ENCODE data around the gene IL6R.
A peak's percentile ranks its signal among the peaks of the same experiment; 100 is the strongest.
"Not testable (repeated sequence)": the region's sequence is repeated elsewhere in the genome, so short reads cannot be mapped to it uniquely, and the experiment has no call there.

The IL6R gene

DNA sequence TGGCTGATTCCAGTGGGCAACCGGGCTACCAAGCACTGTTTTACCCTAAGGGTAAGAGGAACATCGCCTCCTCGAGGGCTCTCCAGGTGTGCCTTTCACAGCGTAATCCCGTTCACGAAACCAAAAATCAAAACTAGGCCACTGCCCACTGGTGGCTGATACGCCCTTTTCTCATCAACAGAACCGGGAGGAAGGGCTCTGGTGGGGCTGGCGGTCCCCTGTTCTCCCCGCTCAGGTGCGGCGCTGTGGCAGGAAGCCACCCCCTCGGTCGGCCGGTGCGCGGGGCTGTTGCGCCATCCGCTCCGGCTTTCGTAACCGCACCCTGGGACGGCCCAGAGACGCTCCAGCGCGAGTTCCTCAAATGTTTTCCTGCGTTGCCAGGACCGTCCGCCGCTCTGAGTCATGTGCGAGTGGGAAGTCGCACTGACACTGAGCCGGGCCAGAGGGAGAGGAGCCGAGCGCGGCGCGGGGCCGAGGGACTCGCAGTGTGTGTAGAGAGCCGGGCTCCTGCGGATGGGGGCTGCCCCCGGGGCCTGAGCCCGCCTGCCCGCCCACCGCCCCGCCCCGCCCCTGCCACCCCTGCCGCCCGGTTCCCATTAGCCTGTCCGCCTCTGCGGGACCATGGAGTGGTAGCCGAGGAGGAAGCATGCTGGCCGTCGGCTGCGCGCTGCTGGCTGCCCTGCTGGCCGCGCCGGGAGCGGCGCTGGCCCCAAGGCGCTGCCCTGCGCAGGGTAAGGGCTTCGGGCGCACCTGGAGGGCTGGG is at the start of gene IL6R:
TSS of gene IL6R (plus strand) at position 360 of the 763 bp plus-strand sequence. CDS start at position 647, 287 bp downstream.
- peak; percentile 47 for DNase-seq

DNA sequence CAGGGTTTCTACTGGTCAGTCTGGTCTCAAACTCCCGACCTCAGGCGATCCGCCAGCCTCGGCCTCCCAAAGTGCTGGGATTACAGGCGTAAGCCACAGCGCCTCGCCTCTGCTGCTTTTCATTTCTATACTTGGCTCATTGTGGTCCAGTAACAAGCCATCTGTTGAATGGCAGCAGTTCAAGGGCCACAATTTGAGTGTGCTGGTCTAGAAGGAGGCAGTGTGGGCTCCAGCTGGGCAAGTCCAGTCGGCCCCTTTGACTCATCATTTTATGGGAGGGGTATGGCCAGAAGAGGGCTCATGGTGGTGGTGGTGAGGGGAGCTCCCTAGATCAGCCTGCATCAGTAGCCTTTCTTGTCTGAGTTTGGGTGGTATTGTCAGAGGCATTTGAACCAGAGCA is 46.6 kb upstream of the IL6R start:
- no peak for DNase-seq

DNA sequence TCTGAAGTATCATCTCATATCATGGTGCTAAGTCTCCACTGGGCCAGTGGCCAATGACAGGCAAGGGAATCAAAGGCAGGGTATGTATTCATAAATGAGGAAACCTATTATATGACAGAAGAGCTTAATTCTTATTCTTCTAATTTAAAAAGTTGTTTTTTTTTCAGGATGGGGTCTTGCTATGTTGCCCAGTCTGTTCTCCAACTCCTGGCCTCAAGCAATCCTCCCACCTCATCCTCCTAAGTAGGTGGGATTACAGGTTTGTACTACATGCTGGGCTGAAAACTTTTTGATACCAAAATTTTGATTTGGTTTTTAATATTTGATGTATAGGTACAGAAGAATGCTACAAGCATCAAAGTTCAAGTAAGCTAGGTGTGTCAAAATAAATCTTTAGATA is 44.9 kb upstream of the IL6R start:
- no peak for DNase-seq

GRCh38 chr1:154360881-154361280 is 44.3 kb upstream of the IL6R start:
- DNase-seq, result not testable (repeated sequence)

DNA sequence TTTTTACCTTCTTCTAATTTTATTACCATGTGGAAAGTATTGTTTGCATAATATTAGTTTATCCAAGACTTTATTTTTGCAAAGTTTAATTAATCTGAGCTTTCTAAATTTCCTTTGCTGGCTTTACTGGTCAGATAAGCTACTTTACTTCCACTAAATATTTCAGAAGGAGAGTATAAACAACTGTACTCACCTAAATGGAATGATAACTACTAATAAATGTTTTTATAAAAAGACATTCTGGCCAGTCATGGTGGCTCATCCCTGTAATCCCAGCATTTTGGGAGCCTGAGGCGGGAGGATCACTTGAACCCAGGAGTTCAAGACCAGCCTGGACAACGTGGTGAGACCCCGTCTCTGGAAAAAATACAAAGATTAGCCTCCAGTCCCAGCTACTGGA is 43.8 kb upstream of the IL6R start:
- no peak for DNase-seq

- no peak for DNase-seq
These were observed 33.7 kb upstream of the IL6R start for GRCh38 chr1:154371436-154371835.

- DNase-seq, result not testable (repeated sequence)
These were observed 31.3 kb upstream of the IL6R start for GRCh38 chr1:154373777-154374357.

GRCh38 chr1:154379301-154379700 is 25.8 kb upstream of the IL6R start:
- no peak for DNase-seq

DNA sequence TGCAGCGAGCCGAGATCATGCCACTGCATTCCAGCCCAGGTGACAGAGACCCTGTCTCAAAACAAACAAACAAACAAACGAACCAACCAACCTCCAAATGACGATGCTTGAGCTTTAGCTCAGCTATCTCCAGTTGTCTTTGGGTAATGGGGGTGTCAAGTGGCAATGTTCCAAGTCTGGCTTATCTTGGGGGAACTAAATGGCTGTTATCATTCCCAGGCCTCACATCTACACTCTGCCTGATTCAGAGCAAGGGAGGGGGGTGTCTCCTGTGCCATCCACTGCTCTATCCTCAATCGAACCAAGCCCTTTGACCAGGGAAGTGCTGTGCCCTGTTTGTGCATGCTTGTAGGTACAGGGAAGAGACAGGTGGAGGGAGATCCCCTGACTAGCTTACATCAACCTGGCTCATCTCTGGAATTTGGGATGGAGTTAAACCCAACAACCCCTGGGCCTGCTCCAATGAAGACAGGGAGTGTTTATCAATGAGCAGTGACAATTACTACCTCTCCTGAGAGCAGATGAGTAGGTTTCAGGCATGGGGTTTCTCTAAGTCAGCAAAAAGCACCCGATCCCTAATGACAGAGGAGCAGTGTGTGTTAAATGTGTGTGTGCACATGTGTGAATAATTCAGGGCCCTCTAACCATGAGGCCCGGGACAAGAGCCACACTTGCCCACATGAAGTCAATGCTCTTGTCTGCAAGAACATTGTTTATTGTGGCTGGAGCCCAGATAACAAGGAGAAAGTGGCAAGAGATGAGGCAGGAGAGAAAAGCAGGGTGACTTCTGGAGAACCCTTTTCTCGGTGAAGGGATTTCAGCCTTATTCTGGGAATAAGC is 20.3 kb upstream of the IL6R start:
- DNase-seq, result no peak

DNA sequence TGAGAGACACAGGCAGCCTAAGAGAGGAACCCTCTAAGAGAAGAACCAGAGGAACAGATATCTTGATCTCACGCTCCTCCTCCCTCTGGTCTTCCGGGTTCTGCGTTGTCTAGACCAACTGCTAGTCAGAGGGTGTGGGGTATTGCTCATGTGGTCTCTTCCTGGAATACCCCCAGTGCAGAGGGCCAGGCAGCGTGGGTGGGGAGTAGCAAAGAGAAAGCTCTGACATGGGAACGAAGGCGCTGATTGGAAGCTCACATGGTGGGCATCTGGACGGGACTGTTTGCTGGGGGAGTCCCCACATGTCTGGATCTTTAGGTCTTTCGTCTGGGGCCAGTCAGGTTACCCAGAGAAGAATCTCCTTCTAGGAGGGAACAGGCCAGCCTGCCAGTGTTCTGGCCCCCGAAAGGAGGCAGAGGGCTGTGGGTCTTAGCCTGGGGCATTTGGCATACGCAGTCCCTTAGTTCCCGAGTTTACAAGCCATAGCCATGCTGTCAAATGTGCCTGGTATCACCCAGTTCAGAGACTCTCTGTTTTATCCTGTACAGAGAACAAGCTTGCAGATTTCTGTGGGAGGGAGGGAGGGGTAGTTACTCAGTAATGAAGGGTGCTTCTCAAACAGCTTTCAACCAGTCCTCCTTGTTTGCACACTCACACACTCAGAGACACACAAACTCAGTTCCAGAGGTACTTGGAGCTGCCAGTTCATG is 18.3 kb upstream of the IL6R start:
- DNase-seq, result no peak

DNA sequence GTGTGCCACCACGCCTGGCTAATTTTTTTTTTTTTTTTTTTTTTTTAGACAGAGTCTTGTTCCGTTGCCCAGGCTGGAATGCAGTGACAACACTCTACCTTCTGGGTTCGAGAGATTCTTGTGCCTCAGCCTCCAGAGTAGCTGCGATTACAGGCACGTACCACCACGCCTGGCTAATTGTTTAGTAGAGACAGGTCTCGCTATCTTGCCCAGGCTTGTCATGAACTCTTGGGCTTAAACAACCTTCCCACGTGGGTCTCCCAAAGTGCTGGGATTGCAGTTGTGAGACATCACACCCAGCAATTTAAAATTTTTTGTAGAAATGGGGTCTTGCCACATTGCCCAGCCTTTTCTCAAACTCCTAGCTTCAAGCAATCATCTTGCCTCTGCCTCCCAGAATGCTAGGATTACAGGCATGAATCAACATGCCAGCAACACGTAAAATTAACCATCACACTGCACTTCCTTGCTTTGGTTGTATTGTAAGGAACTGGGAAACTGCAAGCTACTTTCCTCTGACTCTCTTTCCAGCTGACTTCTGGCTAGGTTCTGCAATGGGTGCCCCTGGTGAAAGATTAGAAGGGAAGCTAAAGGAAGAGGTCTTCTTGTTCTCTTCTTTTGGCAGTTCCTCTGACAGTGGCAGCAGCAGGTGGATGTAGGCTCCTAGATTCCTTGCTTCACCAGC is 13.9 kb upstream of the IL6R start:
- no peak for DNase-seq

GRCh38 chr1:154398141-154398540 is 7.0 kb upstream of the IL6R start:
- no peak for DNase-seq

- DNase-seq, result no peak
These were observed 6.5 kb upstream of the IL6R start for GRCh38 chr1:154398678-154399077.

DNA sequence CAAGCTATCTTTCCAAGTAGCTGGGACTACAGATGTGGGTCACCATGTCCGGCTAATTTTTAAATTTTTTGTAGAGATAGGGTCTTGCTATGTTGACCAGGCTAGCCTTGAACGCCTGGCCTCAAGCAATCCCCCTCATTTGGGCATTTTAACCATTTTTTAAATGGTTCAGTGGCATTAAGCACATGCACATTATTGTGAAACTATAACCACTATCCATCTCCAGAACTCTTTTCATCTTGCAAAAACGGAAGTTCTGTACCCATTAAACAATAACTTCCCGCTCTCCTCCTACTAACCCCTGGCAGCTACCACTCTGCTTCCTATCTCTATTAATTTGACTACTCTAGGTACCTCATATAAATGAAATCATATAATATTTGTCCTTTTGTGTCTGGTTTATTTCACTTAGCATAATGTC is 4.8 kb upstream of the IL6R start:
- no peak for DNase-seq

DNA sequence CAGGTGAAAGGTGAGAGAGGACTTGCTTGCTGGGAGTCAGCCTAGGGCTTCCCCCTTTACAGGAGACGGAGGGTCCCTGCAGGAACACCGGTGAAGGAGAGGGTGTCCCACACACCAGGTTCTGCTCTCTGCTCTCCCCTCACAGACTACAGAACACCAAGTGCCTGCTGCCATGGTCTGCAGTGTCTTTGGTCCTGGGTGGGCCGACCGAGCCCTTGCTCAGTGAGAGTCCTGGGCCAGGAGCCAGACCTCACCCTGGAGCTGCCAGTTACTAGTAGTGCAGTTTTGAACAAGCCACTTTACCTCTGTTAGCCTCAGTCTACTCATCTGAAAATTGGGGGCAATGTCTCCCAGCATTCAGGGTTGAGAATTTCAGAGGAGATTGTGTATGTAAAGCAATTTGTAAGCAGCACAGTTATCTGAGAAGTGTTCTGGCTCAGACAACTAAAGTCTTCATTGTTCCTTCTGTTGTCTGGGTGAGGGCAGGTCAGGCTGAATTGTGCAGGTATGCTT is 2.7 kb upstream of the IL6R start:
- DNase-seq, result no peak

DNA sequence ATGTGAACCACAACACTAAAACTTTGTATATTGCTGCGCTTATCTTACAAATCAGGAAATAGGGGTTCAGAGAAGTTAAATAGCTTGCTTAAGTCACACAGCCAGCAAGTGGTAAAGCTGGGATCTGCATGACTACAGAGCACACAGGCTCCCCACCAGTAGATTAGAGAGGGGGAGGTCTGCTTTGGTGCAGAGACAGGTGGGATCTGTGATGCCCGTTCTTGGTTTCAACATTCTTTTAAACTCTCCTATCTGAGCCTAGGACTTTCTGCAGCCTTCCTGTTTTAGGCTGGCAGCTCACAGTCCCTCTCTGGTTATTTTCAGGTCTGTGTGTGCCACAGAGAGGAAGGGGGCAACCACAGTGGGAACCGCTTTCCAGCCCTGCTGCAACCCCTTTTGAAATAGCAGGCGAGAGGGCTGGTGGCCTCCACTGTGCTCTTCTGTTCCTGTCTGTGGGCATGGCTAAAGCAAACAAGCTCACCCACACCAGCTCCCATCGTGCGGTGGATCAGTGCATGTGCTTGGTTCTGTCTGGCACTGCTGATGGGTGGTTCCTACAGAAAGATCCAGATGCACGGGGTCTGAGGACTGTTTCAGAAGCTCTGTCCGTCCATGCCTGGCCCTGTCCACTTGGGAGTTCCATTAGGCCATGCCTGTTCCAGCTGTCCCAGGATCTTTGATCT is 1.7 kb upstream of the IL6R start:
- no peak for DNase-seq

GRCh38 chr1:154403983-154404382 is 1.2 kb upstream of the IL6R start:
- DNase-seq, result no peak

- no peak for DNase-seq
These were observed 622 bp upstream of the IL6R start for GRCh38 chr1:154404511-154404931.

DNA sequence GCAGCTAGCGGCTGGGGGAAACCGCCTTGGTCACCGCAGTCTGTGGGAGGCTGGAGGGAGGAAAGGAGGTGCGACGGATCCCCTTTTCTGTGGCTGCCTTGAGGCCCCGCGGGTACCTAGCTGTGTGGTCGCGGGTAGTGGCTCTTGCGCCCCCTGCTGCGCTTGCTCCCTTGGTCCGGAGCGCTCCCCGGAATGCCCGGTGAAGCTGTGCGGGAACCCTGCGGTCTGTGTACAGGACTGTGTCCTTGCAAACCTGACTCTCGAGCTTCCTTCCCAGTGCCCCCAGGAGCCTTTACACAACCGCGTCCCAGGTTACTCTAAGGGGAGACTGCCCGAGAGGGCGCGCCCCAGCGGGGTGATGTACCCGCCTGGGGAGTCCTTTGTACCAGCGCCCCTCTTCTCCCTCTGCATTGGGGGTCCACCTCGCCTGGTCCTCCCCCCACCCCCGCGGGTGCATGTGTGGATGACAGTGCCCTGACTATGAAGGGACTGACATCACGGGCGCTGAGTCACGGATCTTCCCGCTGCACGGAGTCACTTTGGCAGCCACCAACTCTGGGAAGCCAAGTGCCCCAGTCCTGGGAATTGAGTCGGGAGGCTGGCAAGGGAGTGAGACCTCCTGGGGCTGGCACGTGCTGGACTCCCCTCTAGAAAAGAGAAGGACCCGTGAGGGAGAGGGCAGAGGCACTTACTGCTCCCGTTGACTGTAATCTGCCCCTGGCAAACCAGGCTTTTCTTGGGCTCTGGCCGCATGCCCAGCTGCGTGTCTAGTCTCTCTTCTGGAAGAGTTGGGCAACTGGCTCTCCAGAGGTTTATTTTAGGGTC is 816 bp downstream of the IL6R start:
- no peak for DNase-seq

- DNase-seq, result no peak
These were observed 1.4 kb downstream of the IL6R start for GRCh38 chr1:154406572-154406879.

DNA sequence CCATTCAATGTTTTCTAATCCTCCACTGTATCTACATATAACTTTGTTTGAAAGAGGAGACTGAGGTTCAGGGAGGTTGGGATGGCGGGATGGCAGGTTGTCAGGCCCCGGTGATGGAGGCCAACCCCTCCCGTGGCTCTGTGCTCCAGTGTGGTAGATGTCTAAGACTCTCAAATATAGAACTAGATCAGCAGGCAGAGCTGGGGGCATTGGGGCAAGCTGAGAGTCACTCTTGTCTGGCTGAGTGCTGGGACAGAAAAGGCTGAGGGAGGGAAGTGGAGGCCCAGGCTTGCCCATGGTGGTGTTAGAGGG is 1.7 kb downstream of the IL6R start:
- DNase-seq, result no peak

Data from NCI-H748 treated with DMSO at 0.1 percent for 48 hours (cell line).